CD4-positive, alpha-beta T cell treated with Interleukin-2 at 100 ng/mL for 4 hours (primary cell): Measurements from ENCODE around the gene NDUFS3.

Source experiments
- DNase-seq: peaks from one replicate; pipeline ENCODE4 v3.0.0-alpha.2; 2020; ENCODE audit warnings: low spot score

Gene NDUFS3

GRCh38 chr11:47591764-47592163 lies 12.9 kb downstream of the NDUFS3 start:
- DNase-seq = no peak

GRCh38 chr11:47592251-47592650 lies 13.4 kb downstream of the NDUFS3 start:
- DNase-seq = no peak

GRCh38 chr11:47592970-47593369 lies 14.1 kb downstream of the NDUFS3 start:
- no peak for DNase-seq

GRCh38 chr11:47593492-47593933 lies 14.6 kb downstream of the NDUFS3 start:
- no peak for DNase-seq

- no peak for DNase-seq
These were observed 15.3 kb downstream of the NDUFS3 start, which contains the start of gene C1QTNF4 for GRCh38 chr11:47593934-47594855. C1QTNF4 (minus strand) TSS chr11:47594411; CDS start chr11:47590810, 3,601 bp downstream.

GRCh38 chr11:47595029-47595428 lies 16.2 kb downstream of the NDUFS3 start:
- DNase-seq = no peak

GRCh38 chr11:47595967-47596366 lies 17.1 kb downstream of the NDUFS3 start:
- no peak for DNase-seq

GRCh38 chr11:47599902-47600301 lies 21.0 kb downstream of the NDUFS3 start:
- no peak for DNase-seq

GRCh38 chr11:47603295-47603694 lies 24.4 kb downstream of the NDUFS3 start:
- no peak for DNase-seq

GRCh38 chr11:47605921-47606320 lies 27.0 kb downstream of the NDUFS3 start:
- no peak for DNase-seq

- no peak for DNase-seq
These were observed 27.9 kb downstream of the NDUFS3 start for GRCh38 chr11:47606731-47607130.

- no peak for DNase-seq
These were observed 28.5 kb downstream of the NDUFS3 start for GRCh38 chr11:47607380-47607779.

- DNase-seq = no peak
These were observed 30.8 kb downstream of the NDUFS3 start for GRCh38 chr11:47609675-47610074.

- no peak for DNase-seq
These were observed 32.5 kb downstream of the NDUFS3 start for GRCh38 chr11:47611348-47611794.

GRCh38 chr11:47615249-47615648 lies 36.4 kb downstream of the NDUFS3 start:
- no peak for DNase-seq

- DNase-seq = no peak
These were observed 38.0 kb downstream of the NDUFS3 start for GRCh38 chr11:47616726-47617416.

GRCh38 chr11:47617417-47617809 lies 38.5 kb downstream of the NDUFS3 start:
- no peak for DNase-seq

- DNase-seq = no peak
These were observed 42.0 kb downstream of the NDUFS3 start for GRCh38 chr11:47620836-47621378.

GRCh38 chr11:47626234-47626633 lies 47.4 kb downstream of the NDUFS3 start:
- DNase-seq = no peak

- no peak for DNase-seq
These were observed 49.2 kb downstream of the NDUFS3 start for GRCh38 chr11:47628026-47628425.

- DNase-seq = no peak
These were observed 52.6 kb downstream of the NDUFS3 start for GRCh38 chr11:47631473-47631872.
